Ureter (tissue), 1 donor: ENCODE results near the gene KIR3DL1. TPM values are rescaled to one million over a fixed set of nuclear protein-coding genes. Genes with fewer than 3 reads are reported as not detected.
"Not testable (repeated sequence)": the region's sequence is repeated elsewhere in the genome, so short reads cannot be mapped to it uniquely, and the experiment has no call there.

Experiments used
- DNase-seq: peaks from one replicate; pipeline ENCODE4 v3.0.0-alpha.2; 2020; ENCODE audit warnings: low spot score
- total RNA-seq: library from RNA; stranded (reverse); gene quantifications from one replicate; pipeline ENCODE4 v1.2.4, GENCODE V29; 2023
- donor health status: DM: yes; HTN: yes; CAD: no.

Gene KIR3DL1
- not detected for total RNA-seq

- not testable (repeated sequence) for DNase-seq
Measured at GRCh38 chr19:54816251-54816650, at the start of gene KIR3DL1. Gene KIR3DL1 (plus strand): TSS chr19:54816468.

GRCh38 chr19:54769646-54770045 lies 46.6 kb upstream of the KIR3DL1 start, which contains the start of gene KIR2DL1:
Gene KIR2DL1 (plus strand): TSS chr19:54769793. CDS start chr19:54769851, 58 bp downstream.
- DNase-seq = not testable (repeated sequence)

GRCh38 chr19:54770511-54770910 lies 45.8 kb upstream of the KIR3DL1 start:
- DNase-seq = not testable (repeated sequence)

- DNase-seq = not testable (repeated sequence)
Measured at GRCh38 chr19:54771018-54771960, 45.0 kb upstream of the KIR3DL1 start.

GRCh38 chr19:54772666-54773065 lies 43.6 kb upstream of the KIR3DL1 start:
- not testable (repeated sequence) for DNase-seq

- not testable (repeated sequence) for DNase-seq
Measured at GRCh38 chr19:54775095-54775815, 41.0 kb upstream of the KIR3DL1 start.

- DNase-seq = not testable (repeated sequence)
Measured at GRCh38 chr19:54775830-54776229, 40.4 kb upstream of the KIR3DL1 start.

- DNase-seq = not testable (repeated sequence)
Measured at GRCh38 chr19:54777851-54778250, 38.4 kb upstream of the KIR3DL1 start.

- not testable (repeated sequence) for DNase-seq
Measured at GRCh38 chr19:54778896-54779295, 37.4 kb upstream of the KIR3DL1 start.

- DNase-seq = not testable (repeated sequence)
Measured at GRCh38 chr19:54782916-54783315, 33.4 kb upstream of the KIR3DL1 start.

GRCh38 chr19:54786091-54786723 lies 30.1 kb upstream of the KIR3DL1 start:
- DNase-seq = not testable (repeated sequence)

- not testable (repeated sequence) for DNase-seq
Measured at GRCh38 chr19:54788154-54788553, 28.1 kb upstream of the KIR3DL1 start.

GRCh38 chr19:54790711-54791110 lies 25.6 kb upstream of the KIR3DL1 start:
- no peak for DNase-seq

GRCh38 chr19:54791476-54791875 lies 24.8 kb upstream of the KIR3DL1 start:
- DNase-seq = no peak

- DNase-seq = no peak
Measured at GRCh38 chr19:54792814-54793213, 23.5 kb upstream of the KIR3DL1 start.

- no peak for DNase-seq
Measured at GRCh38 chr19:54795758-54796157, 20.5 kb upstream of the KIR3DL1 start.

GRCh38 chr19:54803410-54803809 lies 12.9 kb upstream of the KIR3DL1 start, which contains the start of gene KIR2DL4:
Gene KIR2DL4 (plus strand): TSS chr19:54803610. CDS start chr19:54803652, 42 bp downstream.
- no peak for DNase-seq

- no peak for DNase-seq
Measured at GRCh38 chr19:54804101-54804500, 12.2 kb upstream of the KIR3DL1 start.

- DNase-seq = no peak
Measured at GRCh38 chr19:54804571-54804970, 11.7 kb upstream of the KIR3DL1 start.

- DNase-seq = no peak
Measured at GRCh38 chr19:54805665-54806515, 10.4 kb upstream of the KIR3DL1 start.

GRCh38 chr19:54806516-54806838 lies 9.8 kb upstream of the KIR3DL1 start:
- DNase-seq = no peak
